Purkinje cell (primary cell): ENCODE results near the gene SBNO2. TPM values are rescaled to one million over a fixed set of nuclear protein-coding genes. Genes with fewer than 3 reads are reported as not detected.

ENCODE experiments used
- polyA plus RNA-seq: library from polyadenylated mRNA; unstranded; fragments of >200 nt; fragmentation: Nextera tagmentation; gene quantifications from 2 replicates; pipeline ENCODE4 v1.2.1, GENCODE V29; 2014

The SBNO2 gene, protein sequence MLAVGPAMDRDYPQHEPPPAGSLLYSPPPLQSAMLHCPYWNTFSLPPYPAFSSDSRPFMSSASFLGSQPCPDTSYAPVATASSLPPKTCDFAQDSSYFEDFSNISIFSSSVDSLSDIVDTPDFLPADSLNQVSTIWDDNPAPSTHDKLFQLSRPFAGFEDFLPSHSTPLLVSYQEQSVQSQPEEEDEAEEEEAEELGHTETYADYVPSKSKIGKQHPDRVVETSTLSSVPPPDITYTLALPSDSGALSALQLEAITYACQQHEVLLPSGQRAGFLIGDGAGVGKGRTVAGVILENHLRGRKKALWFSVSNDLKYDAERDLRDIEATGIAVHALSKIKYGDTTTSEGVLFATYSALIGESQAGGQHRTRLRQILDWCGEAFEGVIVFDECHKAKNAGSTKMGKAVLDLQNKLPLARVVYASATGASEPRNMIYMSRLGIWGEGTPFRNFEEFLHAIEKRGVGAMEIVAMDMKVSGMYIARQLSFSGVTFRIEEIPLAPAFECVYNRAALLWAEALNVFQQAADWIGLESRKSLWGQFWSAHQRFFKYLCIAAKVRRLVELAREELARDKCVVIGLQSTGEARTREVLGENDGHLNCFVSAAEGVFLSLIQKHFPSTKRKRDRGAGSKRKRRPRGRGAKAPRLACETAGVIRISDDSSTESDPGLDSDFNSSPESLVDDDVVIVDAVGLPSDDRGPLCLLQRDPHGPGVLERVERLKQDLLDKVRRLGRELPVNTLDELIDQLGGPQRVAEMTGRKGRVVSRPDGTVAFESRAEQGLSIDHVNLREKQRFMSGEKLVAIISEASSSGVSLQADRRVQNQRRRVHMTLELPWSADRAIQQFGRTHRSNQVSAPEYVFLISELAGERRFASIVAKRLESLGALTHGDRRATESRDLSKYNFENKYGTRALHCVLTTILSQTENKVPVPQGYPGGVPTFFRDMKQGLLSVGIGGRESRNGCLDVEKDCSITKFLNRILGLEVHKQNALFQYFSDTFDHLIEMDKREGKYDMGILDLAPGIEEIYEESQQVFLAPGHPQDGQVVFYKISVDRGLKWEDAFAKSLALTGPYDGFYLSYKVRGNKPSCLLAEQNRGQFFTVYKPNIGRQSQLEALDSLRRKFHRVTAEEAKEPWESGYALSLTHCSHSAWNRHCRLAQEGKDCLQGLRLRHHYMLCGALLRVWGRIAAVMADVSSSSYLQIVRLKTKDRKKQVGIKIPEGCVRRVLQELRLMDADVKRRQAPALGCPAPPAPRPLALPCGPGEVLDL (N-terminal part only)
- 0.07 TPM in 1 of 2 replicates, not detected in the other for polyA plus RNA-seq

DNA sequence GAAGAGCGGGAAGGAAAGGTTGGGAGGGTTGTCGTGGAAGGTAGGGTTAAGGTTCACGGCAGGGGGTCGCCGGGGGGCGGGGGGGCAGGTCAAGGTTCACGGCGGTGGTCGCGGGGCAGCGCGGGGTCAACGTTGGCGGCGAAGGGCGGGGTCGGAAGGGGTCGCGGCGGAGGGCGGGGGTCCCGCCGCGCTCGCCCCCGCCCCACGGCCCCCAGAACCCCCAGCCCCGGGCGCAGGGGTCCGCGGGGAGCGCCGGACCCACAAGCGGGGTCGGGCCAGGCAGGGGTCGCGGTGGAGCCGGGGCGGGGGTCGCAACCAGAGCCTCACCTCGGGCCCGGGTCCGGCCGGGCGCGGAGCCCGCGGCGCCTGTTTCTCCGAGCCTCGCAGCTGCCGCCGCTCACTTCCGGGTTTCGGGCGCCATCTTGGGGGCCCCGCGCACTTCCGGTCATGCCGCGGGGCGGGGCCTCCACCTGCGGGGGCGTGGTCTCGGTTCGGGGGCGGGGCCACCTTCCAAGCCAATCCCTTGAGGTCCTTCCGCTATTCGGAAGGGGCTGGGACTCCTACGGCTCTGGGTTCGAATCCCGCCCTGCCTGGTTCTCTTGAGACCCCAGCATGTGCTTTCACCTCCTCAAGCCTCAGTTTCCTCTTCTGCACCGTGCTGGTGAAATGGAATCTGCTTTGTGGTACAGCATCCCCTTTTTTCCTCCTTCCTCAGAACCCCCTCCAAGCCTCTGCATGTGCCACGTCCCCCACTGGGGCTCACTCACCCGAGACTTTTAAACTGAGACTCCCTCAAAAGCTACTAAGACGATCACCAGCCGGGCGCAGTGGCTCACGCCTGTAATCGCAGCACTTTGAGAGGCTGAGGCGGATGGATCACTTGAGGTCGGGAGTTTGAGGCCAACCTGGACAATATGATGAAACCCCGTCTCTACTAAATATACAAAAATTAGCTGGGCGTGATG, at the start of gene SBNO2:
Gene SBNO2 (minus strand): TSS at position 424 of the 965 bp plus-strand sequence. CDS start 19,992 bp downstream, outside the sequence.

DNA sequence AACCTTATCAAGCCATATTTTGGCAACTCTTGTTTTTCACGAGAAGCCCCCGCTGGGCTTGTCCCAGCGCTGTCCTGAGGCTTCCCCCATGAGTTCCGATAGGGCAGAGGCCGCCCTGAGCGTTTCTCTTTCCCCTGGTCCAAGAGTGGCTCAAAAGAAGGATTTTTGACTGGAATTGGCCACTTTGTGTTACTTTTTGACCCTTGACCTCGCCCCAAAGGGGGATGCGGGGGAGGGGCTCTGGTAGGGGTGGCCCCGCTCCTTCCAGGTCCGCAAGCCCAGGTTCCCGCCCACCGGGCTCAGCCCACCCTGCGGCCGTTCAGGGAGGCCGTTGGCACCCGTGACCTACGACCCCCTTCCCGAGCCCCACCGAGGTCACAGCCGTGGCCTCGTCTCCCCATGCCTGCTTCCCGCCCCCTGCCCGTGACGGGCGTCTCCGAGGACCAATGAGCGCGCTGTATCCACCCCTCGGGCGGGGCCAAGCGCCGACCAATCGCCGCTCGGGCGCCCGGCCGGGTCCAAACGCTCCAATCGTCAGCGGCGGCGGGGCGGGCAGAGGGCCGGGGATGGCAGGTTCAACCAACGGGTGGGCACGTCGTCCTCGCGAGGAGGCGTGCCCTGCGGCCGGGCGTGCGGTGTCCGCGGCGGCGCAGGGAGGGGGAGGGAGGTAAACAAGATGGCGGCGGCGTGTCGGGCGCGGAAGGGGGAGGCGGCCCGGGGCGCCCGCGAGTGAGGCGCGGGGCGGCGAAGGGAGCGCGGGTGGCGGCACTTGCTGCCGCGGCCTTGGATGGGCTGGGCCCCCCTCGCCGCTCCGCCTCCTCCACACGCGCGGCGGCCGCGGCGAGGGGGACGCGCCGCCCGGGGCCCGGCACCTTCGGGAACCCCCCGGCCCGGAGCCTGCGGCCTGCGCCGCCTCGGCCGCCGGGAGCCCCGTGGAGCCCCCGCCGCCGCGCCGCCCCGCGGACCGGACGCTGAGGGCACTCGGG, 31.3 kb upstream of the SBNO2 start, which contains the start of gene STK11:
Gene STK11 (plus strand): TSS at position 665 of the 986 bp plus-strand sequence. CDS start 1,136 bp downstream, outside the sequence.

DNA sequence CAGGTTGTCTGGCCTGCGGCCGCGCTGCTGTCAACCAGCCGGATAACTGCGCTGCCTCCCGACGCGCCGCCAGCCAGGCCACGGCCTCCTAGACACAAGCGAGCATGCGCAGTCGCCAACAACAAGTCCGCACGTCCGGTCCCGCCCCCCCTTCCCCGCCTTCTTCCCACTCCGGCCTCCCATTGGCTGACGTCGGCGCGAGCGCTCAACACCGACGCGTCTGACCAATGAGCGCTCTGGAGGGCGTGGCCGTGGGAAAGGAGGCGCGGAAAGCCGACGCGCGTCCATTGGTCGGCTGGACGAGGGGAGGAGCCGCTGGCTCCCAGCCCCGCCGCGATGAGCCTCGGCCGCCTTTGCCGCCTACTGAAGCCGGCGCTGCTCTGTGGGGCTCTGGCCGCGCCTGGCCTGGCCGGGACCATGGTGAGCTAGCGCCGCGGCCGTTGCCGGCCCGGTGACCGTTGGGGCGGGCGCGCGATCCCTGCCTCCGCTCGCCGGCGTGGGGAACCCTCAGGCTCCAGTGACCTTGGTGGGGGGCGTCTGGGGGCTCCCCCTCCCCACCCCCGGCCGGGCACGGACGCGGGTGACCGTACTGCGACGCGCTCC, 70.3 kb downstream of the SBNO2 start, which contains the start of gene GPX4:
Gene GPX4 (plus strand): TSS at position 287 of the 603 bp plus-strand sequence. CDS start 50 bp downstream, at position 337.

DNA sequence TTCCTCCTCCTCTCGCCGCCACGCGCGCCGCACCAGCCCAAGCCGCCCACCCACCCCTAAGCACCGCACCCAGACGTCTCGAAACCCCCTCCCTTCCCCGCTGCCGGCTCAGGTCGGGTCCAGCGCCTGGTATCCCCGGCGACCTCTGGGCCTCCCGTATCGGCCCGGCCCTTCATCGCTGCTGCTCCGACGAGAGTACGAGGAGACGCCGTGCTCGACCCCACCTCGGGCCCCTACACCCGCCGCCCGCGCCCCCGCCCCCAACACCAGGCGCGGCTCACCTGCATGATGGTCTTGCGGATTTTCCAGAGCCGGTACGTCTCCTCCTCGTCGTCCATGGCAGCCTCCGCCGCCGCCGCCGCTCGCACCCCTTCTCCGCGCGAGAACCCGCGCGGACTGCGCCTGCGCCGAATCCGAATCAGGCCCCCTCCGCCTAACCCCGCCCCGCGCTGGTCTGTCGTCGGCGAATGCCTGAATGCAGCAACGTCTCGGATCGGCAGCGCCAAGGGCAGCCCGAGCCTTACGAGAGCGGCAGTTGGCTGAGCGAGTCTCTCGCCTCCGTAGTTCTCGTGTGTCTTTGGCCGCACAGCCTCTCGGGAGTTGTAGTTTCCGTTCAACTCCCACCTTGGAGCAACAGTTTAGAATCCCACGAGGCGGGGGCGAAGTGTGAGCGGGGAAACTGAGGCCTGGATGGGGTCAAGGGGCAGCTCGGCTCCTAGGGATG, 78.9 kb downstream of the SBNO2 start, which contains the start of gene POLR2E:
Gene POLR2E (minus strand): TSS at position 398 of the 724 bp plus-strand sequence. CDS start 60 bp downstream, at position 338.

DNA sequence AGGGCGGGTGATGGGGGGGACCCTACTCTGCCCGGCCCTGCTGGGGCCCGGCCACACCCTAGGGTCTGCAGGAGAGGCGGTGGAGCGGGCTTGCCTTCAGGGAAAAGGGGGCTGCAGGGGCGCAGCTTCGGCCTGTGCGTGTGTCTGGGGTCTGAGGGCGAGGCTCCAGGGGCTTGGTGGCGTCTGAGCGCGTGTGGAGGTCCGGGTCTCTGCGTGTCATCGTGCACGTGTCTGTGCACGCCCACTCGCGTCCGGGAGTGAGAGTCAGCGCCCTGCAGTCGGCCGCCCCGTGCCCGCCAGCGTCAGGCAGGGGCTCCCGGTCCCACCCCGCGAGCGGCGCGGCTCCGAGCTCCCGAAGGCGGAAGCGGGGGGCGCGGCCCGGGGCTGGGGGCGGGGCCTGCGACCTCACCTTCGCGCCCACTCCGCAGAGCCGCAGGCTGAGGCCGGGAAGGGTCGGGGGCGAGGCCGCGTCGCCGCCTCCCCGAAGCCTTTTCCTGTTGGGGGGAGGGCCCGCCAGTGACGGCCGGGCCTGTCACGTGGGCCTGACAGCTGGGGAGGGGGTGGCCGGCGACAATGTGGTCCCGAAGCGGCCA, 107.2 kb downstream of the SBNO2 start, which contains the start of gene ARHGAP45:
Gene ARHGAP45 (plus strand): TSS at position 420 of the 593 bp plus-strand sequence. CDS start 239 bp downstream, outside the sequence.

Other genes starting within 250 kb of the SBNO2 start
- 0.07 and 0.27 TPM in 2 replicates for gene ARID3A, start 248.2 kb downstream of the SBNO2 start, polyA plus RNA-seq
- 6.9 and 7.9 TPM in 2 replicates for gene WDR18, start 189.9 kb downstream of the SBNO2 start, polyA plus RNA-seq
- gene GRIN3B, start 173.8 kb downstream of the SBNO2 start, polyA plus RNA-seq, result not detected in 2 replicates
- 2.3 and 6.2 TPM in 2 replicates for gene TMEM259, start 153.1 kb downstream of the SBNO2 start, polyA plus RNA-seq
- gene RNU6-2, start 152.7 kb downstream of the SBNO2 start, polyA plus RNA-seq, result not detected in 2 replicates
- gene CNN2, start 147.7 kb downstream of the SBNO2 start, polyA plus RNA-seq, result 0.78 TPM in 1 of 2 replicates, not detected in the other
- 2.1 TPM in 1 of 2 replicates, not detected in the other for gene ABCA7, start 134.2 kb downstream of the SBNO2 start, polyA plus RNA-seq
- not detected in 2 replicates for gene ARHGAP45, start 107.1 kb downstream of the SBNO2 start, polyA plus RNA-seq
- 10.2 and 26.5 TPM in 2 replicates for gene POLR2E, start 78.9 kb downstream of the SBNO2 start, polyA plus RNA-seq
- 152 and 277 TPM in 2 replicates for gene GPX4, start 70.3 kb downstream of the SBNO2 start, polyA plus RNA-seq
- 0.17 and 0.27 TPM in 2 replicates for gene STK11, start 31.5 kb upstream of the SBNO2 start, polyA plus RNA-seq
- gene CBARP, start 63.7 kb upstream of the SBNO2 start, polyA plus RNA-seq, result 0.25 and 0.26 TPM in 2 replicates
- gene ATP5F1D, start 67.5 kb upstream of the SBNO2 start, polyA plus RNA-seq, result 71.5 and 78.2 TPM in 2 replicates
- 0.46 and 1.2 TPM in 2 replicates for gene MIDN, start 74.3 kb upstream of the SBNO2 start, polyA plus RNA-seq
- gene CIRBP, start 95.1 kb upstream of the SBNO2 start, polyA plus RNA-seq, result 80.6 and 81.4 TPM in 2 replicates
- gene FAM174C, start 101.3 kb upstream of the SBNO2 start, polyA plus RNA-seq, result 7.3 and 10.2 TPM in 2 replicates
- not detected in 2 replicates for gene EFNA2, start 111.6 kb upstream of the SBNO2 start, polyA plus RNA-seq
- gene NDUFS7, start 209.6 kb upstream of the SBNO2 start, polyA plus RNA-seq, result 41.5 and 71.7 TPM in 2 replicates
- gene GAMT, start 227.3 kb upstream of the SBNO2 start, polyA plus RNA-seq, result 9.0 TPM in 2 replicates
- gene DAZAP1, start 233.3 kb upstream of the SBNO2 start, polyA plus RNA-seq, result 4.6 and 5.4 TPM in 2 replicates